GM19452 (cell line): ENCODE results near the gene EPAS1.

Source experiments
- ATAC-seq: cut with Tn5 transposase; IDR thresholded peaks from one replicate; pipeline ENCODE4 v1.9.1; 2021; ENCODE audit not compliant: unreplicated experiment

EPAS1 gene

DNA sequence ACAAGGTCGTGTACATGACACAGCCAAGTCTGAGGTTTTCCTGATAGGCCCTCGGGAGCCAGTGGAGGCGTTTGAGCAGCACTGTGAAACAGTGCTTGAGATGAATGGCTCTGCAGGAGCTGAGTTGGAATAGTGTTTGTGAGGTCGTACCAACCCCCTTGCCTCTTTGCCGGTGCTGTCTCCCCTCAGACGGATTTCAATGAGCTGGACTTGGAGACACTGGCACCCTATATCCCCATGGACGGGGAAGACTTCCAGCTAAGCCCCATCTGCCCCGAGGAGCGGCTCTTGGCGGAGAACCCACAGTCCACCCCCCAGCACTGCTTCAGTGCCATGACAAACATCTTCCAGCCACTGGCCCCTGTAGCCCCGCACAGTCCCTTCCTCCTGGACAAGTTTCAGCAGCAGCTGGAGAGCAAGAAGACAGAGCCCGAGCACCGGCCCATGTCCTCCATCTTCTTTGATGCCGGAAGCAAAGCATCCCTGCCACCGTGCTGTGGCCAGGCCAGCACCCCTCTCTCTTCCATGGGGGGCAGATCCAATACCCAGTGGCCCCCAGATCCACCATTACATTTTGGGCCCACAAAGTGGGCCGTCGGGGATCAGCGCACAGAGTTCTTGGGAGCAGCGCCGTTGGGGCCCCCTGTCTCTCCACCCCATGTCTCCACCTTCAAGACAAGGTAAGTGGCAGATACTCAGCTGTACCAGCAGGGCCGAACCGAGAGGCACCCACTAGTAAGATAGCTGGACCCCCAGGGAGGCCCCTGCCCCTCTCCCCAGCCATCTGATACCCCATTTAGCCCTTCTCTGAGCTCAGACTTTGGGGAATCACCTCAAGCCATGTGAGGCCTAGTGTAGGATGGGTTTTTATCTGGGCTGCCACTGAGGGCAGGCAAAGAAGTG is 83.1 kb downstream of the EPAS1 start:
- ATAC-seq = no peak

DNA sequence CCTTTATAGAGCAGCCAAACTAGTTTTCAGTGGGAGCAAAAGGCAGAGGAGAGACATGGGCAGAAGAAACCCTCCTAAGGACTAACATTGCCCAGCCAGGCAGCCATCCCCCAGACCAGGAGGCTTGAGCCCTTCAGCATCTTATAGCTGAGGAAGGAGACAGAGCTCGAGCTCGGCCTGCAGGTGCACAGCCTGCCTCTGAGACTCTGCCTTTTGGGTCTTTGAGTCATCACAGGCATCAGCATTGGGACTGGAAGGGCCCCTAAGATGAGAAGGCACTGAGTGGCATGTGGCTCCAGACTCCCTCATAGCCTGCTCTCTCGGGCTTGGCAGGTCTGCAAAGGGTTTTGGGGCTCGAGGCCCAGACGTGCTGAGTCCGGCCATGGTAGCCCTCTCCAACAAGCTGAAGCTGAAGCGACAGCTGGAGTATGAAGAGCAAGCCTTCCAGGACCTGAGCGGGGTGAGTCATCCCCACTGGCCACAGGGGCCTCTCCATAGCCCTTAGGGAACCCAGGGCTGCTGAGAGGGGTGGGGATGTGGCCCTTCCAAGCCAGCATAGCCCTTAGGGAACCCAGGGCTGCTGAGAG is 84.1 kb downstream of the EPAS1 start:
- ATAC-seq = no peak

DNA sequence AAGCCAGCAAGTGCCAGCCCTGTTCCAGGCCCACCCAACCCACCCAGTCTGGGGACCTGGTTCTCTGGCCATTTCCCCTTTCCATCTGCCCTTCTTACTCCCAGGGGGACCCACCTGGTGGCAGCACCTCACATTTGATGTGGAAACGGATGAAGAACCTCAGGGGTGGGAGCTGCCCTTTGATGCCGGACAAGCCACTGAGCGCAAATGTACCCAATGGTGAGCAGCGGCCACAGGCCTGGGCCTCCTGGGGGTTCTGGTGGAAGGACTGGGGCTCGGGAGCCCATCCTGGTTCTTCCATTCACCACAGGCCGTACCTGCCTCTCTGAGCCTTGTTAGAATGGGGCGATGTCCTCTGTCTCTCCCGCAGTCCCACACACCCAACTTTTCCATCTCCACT is 84.7 kb downstream of the EPAS1 start:
- ATAC-seq = no peak

DNA sequence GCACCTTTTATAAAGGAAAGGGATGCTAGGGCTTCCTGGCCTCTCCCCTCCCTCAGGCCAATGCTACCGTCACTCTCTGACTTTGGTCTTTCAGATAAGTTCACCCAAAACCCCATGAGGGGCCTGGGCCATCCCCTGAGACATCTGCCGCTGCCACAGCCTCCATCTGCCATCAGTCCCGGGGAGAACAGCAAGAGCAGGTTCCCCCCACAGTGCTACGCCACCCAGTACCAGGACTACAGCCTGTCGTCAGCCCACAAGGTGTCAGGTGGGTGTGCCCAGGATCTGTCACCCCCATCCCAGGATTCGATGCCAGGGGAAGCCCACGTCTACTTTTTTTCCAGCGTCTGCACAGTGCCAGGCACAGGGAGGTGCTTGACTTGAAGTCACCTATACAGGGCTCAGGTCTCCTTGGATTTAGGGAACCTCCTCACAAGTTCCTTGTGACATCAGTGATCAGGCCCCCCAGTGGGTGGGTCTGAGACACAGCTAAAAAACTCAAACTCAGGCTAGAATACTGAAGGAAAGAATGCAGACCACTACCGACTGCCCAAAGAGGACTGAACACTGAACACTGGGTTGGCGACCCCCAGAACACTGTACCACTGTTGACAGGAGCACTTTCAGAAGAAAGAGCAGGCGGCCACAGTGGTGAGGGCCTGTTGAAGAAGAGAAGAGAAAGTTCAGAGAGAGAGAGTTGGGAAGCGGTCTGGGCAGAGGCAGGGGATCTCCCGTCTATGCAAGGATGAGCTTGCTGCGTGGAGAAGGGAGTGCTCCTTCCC is 85.3 kb downstream of the EPAS1 start:
- no peak for ATAC-seq

DNA sequence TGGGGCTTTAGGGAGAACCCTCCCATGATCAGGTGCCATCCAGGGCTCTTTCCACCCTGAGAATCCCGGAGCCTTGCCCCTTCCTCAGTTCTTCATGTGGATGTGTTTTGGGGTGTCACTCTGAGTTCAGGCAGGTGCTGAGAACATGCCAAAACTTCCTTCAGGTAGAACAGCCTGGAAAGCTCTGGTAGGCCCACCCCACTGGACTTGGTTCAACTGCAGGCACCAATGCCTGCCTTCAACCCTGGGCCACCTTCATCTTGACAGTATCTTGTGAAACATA is 85.8 kb downstream of the EPAS1 start:
- no peak for ATAC-seq

DNA sequence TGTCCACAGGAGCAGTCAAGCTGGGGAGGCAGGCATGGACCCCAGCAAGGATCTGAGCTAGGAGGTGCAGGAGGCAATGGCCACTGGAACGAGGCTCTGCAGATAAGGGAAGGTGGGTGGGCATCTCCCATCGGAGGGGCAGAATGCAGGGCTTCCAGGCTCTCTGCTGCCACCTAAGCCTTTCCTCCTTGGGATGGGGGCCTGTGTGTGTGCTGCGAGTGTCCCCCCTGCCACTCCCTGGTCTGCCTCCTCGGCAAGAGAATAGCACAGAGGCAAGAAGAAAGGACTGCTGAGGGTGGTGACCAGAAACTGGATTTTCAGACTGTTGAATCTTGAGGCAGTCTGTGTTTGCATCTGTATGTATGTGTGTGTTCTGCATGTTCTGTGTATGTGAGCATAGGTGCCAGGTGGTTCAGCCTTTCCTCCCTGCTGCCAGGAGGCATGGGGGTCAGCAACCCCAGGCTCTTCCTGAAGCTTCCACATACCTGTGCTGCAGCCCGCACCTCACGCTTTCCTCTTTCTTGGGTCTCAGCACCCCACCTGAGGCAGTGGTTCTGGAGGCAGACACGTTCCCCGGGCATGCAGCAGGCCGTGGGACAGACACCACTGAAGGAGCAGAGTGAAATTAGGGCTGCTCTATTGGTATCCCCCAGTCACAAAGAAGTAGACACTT is 86.7 kb downstream of the EPAS1 start:
- ATAC-seq = no peak

DNA sequence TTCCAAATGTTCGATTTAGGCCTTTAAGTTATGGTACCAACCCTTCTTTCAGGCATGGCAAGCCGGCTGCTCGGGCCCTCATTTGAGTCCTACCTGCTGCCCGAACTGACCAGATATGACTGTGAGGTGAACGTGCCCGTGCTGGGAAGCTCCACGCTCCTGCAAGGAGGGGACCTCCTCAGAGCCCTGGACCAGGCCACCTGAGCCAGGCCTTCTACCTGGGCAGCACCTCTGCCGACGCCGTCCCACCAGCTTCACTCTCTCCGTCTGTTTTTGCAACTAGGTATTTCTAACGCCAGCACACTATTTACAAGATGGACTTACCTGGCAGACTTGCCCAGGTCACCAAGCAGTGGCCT is 87.2 kb downstream of the EPAS1 start:
- no peak for ATAC-seq

DNA sequence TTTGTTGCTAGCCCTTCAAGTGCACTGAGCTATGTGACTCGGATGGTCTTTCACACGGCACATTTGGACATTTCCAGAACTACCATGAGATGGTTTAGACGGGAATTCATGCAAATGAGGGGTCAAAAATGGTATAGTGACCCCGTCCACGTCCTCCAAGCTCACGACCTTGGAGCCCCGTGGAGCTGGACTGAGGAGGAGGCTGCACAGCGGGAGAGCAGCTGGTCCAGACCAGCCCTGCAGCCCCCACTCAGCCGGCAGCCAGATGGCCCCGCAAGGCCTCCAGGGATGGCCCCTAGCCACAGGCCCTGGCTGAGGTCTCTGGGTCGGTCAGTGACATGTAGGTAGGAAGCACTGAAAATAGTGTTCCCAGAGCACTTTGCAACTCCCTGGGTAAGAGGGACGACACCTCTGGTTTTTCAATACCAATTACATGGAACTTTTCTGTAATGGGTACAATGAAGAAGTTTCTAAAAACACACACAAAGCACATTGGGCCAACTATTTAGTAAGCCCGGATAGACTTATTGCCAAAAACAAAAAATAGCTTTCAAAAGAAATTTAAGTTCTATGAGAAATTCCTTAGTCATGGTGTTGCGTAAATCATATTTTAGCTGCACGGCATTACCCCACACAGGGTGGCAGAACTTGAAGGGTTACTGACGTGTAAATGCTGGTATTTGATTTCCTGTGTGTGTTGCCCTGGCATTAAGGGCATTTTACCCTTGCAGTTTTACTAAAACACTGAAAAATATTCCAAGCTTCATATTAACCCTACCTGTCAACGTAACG is 88.8 kb downstream of the EPAS1 start:
- no peak for ATAC-seq

DNA sequence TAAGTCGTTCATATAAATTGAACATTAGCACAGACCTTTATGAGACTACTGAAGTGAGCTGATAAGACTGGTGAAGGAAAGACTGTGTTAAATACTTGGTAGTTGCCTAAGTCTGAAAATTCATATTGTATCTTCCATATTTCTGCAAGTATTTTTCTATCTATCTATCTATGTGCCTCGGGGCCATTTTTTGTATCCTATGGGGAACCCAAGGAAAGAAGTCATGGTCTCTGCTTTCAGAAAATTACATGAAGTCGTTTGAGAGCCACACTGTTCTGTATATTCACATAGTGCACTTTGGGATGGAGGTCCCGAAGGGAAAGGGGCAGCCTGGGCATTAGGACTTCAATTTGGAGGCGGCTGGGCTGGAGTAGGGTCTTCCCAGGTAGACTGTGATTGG is 89.6 kb downstream of the EPAS1 start:
- no peak for ATAC-seq

DNA sequence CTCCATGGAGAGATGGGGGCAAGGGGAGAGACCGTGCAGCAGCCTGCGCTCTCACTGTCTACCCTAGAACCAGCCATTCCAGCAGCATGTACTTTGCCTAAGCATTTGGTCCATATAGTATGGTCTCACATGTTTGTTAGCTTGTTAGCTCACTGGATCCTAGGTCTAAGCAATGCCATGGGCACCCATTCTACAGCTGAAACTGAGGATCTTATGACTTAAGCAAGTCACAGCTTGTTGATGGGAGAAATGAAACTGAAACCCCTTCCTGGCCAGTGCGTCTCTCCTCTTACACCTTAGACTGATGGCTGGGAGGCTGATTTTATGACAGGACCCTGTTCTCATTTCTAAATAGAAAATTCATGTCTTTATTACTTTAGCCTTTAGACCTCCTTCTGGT is 90.1 kb downstream of the EPAS1 start:
- ATAC-seq = no peak

DNA sequence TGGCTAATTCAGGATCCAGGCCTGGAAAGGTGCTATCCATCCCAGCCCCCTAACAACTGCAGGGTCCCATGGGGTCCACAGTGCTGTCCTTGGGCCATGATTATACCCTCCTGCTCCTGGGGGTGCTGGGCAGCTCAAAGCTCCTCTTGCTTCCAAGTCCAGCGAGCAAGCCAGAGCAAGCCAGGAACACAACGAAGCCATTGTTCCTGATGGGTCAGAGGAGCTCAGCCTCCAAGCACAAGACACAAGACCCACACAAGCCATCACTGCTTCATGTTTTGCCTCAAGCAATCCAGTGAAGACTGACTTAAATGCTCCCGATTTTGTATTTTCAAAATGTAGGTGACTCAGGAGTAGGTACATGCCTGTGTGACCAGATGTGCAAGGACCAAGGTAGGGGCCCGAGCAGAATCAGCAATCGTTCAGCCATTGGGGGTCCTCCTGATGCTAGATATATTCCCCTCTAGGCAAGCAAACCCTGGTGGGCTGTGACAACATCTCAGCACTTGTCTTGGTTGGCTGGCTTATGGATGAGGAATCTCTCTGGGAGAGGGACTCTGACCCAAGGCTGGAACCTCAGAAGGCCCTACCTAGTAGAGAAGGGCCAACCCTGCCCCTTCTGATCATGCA is 90.8 kb downstream of the EPAS1 start:
- no peak for ATAC-seq

DNA sequence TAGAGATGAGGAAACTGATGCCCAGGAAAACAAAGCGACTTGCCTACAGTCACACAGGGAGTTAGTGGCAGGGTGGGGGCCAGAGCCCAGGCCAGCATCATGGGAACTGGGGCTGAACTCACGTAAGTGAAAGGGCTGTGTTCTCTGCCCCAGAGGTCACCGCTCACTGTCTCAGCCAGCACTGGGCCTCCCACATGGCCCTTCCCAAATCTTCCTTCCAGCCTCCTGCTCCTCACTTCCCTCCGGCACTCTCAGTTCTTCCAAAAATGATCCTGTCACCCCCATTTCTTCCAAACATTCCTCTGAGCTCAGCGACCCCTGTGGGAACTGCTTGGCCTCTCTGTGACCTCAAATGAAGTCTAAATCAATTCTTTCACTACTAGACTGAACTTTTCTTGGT is 91.7 kb downstream of the EPAS1 start:
- ATAC-seq = no peak

DNA sequence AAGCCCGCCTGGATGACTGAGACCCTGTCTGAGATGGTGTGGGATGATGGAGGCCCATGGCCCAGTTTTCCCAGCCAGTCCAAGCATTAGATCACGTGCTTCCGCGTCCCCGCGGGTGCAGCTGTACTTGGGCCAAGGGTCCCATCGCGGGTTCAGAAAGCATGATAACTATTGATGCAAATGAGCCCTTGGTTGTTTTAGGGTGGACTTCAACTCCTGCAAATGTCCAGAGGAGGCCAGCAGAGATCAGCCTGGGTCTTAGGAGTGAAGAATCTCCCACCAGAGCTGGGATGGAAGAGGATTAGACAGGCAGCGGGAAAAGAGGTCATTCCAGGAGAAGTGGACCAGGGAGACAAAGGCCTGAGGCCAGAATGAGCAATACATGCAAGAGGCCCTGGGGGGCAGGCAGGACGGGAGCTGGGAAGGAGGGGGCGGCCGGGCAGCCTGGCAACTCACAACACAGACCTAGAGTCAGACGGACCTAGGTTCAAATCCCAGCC is 92.3 kb downstream of the EPAS1 start:
- no peak for ATAC-seq

DNA sequence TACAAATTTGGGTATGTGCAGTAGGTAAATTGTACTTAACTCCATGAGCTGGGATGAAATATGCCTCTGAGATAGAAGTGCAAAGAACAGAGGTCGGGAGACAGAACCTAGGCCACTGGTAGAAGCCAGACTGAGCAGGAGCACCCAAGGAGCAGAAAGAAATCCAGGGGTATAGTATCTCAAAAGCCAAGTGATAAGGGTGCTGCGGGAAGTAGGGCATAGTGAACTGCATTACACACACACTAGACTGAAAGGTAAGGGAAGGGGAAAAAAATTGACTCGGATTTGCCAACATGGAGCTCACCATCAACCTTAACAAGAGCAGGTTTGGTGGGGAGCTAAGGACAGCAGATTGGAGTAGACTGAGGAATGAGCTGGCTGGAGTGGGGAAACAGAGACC is 92.8 kb downstream of the EPAS1 start:
- no peak for ATAC-seq

DNA sequence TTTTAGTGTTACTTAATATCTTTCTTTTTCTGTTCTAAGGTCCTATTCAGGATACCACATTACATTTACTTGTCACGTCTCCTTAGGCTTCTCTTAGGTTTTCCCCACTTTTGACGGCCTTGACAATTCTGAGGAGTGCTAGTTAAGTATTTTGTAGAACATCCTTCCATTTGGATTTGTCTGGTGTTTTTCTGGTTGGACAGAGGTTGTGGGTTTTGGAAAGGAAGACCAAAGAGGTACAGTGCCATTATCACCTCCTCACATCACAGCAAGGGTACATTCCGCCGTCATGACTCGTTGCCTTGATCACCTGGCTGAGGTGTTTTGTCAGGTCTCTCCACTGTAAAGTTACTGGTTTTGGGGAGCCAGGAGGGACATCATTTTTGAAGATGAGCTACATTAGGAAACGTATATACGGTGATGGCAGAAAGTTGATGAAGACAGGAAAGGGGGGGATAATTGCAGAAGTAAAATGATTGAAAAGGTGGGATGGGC is 93.7 kb downstream of the EPAS1 start:
- no peak for ATAC-seq

DNA sequence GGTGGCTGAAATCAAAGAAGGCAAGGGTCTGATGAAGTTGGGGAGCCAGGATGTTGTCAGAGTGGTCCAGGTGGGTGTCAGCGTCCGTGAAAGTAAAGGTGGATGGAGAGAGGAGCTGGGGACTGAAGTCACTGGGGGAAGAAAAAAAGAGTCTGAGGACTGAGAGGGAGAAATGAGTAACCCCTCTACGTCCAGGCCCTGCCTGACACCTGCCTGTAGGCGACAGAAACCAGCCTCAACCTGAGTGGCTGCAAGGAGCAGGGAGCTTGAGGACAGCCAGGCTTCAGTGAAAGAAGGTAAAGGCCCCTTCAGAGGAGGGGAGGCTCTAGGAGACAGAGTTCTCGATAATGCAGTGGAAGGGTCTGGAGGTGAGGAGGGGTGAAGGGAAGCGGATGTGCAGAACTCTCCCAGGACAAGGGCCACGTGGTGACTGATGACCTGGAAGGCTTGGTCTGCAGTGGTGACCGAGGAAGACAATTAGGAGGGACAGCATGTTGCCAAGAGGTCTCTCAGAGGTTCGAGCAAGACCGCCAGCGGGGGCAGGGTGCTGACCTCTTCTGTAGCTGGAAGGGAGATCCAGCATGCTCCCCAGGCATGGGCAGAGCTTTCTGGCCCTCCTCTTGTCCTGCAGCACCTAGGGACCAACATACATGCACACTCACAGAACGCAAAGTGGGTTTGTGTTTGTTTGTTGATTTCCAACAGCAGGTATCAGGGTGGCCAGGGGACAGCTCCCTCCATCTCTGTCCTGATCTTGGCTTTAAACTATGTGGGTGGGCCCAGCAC is 95.5 kb downstream of the EPAS1 start:
- no peak for ATAC-seq

DNA sequence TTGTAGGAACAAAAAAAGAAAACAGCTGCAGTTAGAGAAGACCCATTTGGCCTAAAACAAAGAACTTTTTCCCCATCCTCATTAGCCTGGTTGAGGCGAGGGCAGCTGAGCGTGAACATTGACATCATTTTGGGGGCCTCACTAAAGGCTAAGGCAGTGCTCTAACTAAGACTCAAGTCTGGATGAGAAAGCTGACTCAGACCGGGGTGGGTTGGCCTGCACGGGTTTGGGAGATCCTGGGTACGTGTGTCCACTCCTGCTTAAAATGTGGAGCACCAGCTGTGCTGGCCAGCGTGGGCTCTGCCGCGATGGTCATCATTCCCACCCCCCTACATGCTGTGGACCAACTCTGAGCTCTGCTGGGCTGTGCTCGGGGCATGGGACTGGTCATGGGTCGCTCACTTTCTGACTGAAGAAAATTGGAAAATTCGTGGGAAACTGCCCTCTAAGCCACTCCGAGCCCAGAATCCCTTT is 96.2 kb downstream of the EPAS1 start:
- ATAC-seq = no peak

DNA sequence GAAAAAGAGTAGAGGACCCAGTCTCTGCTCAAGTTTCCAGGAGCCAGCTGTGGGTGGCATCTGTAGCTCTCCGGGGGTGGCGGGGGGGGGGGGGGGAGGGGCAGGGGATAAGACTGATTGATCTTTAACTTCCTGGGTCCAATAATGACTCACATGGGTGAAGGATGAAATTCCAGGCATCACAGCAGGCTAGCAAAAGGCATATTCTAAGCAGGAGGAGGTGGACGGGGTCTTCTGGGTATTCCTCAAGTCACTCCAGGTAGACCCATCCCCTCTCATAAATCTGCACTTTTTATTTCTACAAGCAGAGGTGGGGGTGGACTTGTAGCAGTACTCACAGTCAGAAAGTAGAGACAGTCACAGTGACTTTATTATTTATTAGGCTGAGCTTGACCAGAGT is 96.7 kb downstream of the EPAS1 start:
- ATAC-seq = no peak
